Measurements from ENCODE around the gene RANBP17. TPM values are rescaled to one million over a fixed set of nuclear protein-coding genes. Genes with fewer than 3 reads are reported as not detected.

The RANBP17 gene
- total and polyA plus RNA-seq, 2 experiments from 2014 or later, result 43.8 to 53.1 TPM

GRCh38 chr5:171251519-171251918 lies 389.7 kb downstream of the RANBP17 start (continued):
- no peak for TF ChIP-seq ZNF462 (CRISPR knock-in tag; IDR thresholded peaks at IDR 0.05)
- TF ChIP-seq ZNF331 (CRISPR knock-in tag; IDR thresholded peaks at IDR 0.05; ENCODE audit: low read depth), result no peak
- no peak for TF ChIP-seq CREB1 (CRISPR knock-in tag; IDR thresholded peaks at IDR 0.05; ENCODE audit: low read depth)
- TF ChIP-seq ETS1 (IDR thresholded peaks at IDR 0.05), result no peak
- TF ChIP-seq EZH2phosphoT487 (IDR thresholded peaks at IDR 0.05; ENCODE audit: unreplicated experiment), result no peak

GRCh38 chr5:171252674-171253073 lies 390.9 kb downstream of the RANBP17 start:
- no peaks in the 10 kb centered on the region for H4K20me1 ChIP-seq (replicated peaks; ENCODE audit: insufficient read depth)
- H3F3A ChIP-seq (replicated peaks; ENCODE audit: low read depth), result no peaks in the 10 kb centered on the region
- H3K79me2 ChIP-seq (replicated peaks; ENCODE audit: insufficient read depth), result no peaks in the 10 kb centered on the region
- no peak overlapping the region for H3K27ac ChIP-seq (ENCODE audit: low read depth)
- DNase-seq (ENCODE audit: low spot score) (no peak), ATAC-seq (no peak)
- no peaks in the 10 kb centered on the region for H3K4me1 ChIP-seq (ENCODE audit: insufficient read depth)
- peaks cover 15% of the 10 kb centered on the region for H3K36me3 Mint-ChIP-seq (ENCODE audit: low read depth)
- H3K27me3 Mint-ChIP-seq (ENCODE audit: insufficient read depth, low read depth, poor library complexity), result no peaks in the 10 kb centered on the region
- no peak overlapping the region for H3K4me3 Mint-ChIP-seq
- H3K9me2 ChIP-seq (ENCODE audit: insufficient read depth), result no peaks in the 10 kb centered on the region
- no peak overlapping the region for H3K27ac Mint-ChIP-seq
- no peak overlapping the region for H3K4me3 ChIP-seq
- no peak overlapping the region for H3K4me2 ChIP-seq
- H3K4me1 Mint-ChIP-seq, result no peaks in the 10 kb centered on the region
- H2AFZ ChIP-seq, result no peak overlapping the region
- peaks cover 3% of the 10 kb centered on the region for H3K9me3 Mint-ChIP-seq
- no peaks in the 10 kb centered on the region for H3K27me3 ChIP-seq (ENCODE audit: insufficient read depth)
- no peaks in the 10 kb centered on the region for H3K36me3 ChIP-seq (ENCODE audit: insufficient read depth)
- no peak for TF ChIP-seq POLR2AphosphoS5 (IDR thresholded peaks at IDR 0.05; ENCODE audit: low read depth)
- TF ChIP-seq ZNF331 (CRISPR knock-in tag; IDR thresholded peaks at IDR 0.05; ENCODE audit: low read depth), result no peak
- no peak for TF ChIP-seq CREB1 (CRISPR knock-in tag; IDR thresholded peaks at IDR 0.05; ENCODE audit: low read depth)
- TF ChIP-seq ZNF114 (CRISPR knock-in tag; IDR thresholded peaks at IDR 0.05), result no peak
- TF ChIP-seq ETS1 (IDR thresholded peaks at IDR 0.05), result no peak
- TF ChIP-seq ZNF462 (CRISPR knock-in tag; IDR thresholded peaks at IDR 0.05), result no peak

Data from GM23338 (cell line).